Kidney epithelial cell (primary cell): ENCODE measurements around the gene NUP188. TPM values are rescaled to one million over a fixed set of nuclear protein-coding genes. Genes with fewer than 3 reads are reported as not detected.

Experiments
- DNase-seq: peaks from one replicate; pipeline ENCODE4 v3.0.0-alpha.2; 2010; ENCODE audit warnings: low read depth
- H3K27me3 ChIP-seq: 2 replicates; pipeline ENCODE4 v1.6.0; 2011; ENCODE audit warnings: low read length; ENCODE audit not compliant: control insufficient read depth, insufficient read depth
- H3K36me3 ChIP-seq: 2 replicates; pipeline ENCODE4 v1.5.1; 2011; ENCODE audit warnings: low read length; ENCODE audit not compliant: control insufficient read depth, insufficient read depth
- H3K4me3 ChIP-seq: 2 replicates; pipeline ENCODE4 v1.5.1; 2011; ENCODE audit warnings: low read depth, mild to moderate bottlenecking, control low read depth, low read length
- CTCF ChIP-seq: IDR thresholded peaks from 2 replicates; pipeline ENCODE4 v1.5.1; 2011; ENCODE audit warnings: mild to moderate bottlenecking, moderate library complexity, low read length, control low read depth, inconsistent platforms; ENCODE audit not compliant: insufficient read depth, poor library complexity, severe bottlenecking
- total RNA-seq: library from RNA; depleted of rRNA; stranded (reverse); fragments of >200 nt; gene quantifications from 2 replicates; pipeline ENCODE4 v1.2.3, GENCODE V29; 2015

NUP188 gene
- total RNA-seq, 1 donor from 2014 or later, result 35.5 TPM

GRCh38 chr9:128923493-128923883 is 24.0 kb upstream of the NUP188 start:
- TF ChIP-seq CTCF, result no peak
- H3K36me3 ChIP-seq, result peaks cover 1% of the 10 kb centered on the region
- no peak for DNase-seq
- no peak overlapping the region for H3K4me3 ChIP-seq
- no peaks in the 10 kb centered on the region for H3K27me3 ChIP-seq

- Histone ChIP-seq H3K4me3 (no peak overlapping the region), H3K27me3 (no peaks in the 10 kb centered on the region), H3K36me3 (no peaks in the 10 kb centered on the region)
- peak; percentile 73 for TF ChIP-seq CTCF
- no peak for DNase-seq
These were observed 19.6 kb upstream of the NUP188 start for GRCh38 chr9:128927731-128928411.

GRCh38 chr9:128928624-128929023 is 18.9 kb upstream of the NUP188 start:
- Histone ChIP-seq H3K27me3 (no peaks in the 10 kb centered on the region), H3K36me3 (no peaks in the 10 kb centered on the region)

GRCh38 chr9:128929560-128929959 is 17.9 kb upstream of the NUP188 start:
- no peaks in the 10 kb centered on the region for H3K27me3 ChIP-seq
- no peak overlapping the region for H3K4me3 ChIP-seq
- H3K36me3 ChIP-seq, result no peaks in the 10 kb centered on the region
- TF ChIP-seq CTCF, result no peak
- DNase-seq, result no peak

More at GRCh38 chr9:128928624-128929023, 18.9 kb upstream of the NUP188 start:
- no peak for DNase-seq
- H3K4me3 ChIP-seq, result no peak overlapping the region
- TF ChIP-seq CTCF, result no peak

GRCh38 chr9:128933731-128934130 is 13.8 kb upstream of the NUP188 start:
- Histone ChIP-seq H3K4me3 (no peak overlapping the region), H3K27me3 (no peaks in the 10 kb centered on the region), H3K36me3 (no peaks in the 10 kb centered on the region)
- no peak for DNase-seq
- no peak for TF ChIP-seq CTCF

- TF ChIP-seq CTCF, result no peak
- Histone ChIP-seq H3K4me3 (no peak overlapping the region), H3K36me3 (no peaks in the 10 kb centered on the region), H3K27me3 (no peaks in the 10 kb centered on the region)
- DNase-seq, result no peak
These were observed 11.2 kb upstream of the NUP188 start for GRCh38 chr9:128936171-128936865.
